KMS-11 (cell line): ENCODE results near the gene KYAT1.

Experiments
- H2AFZ ChIP-seq: fragments of 200-600 bp; sonication (generic); 2 replicates; pipeline ENCODE4 v1.6.1; 2016; ENCODE audit warnings: antibody characterized with exemption, mixed run types, low read depth
- H3K27ac ChIP-seq: fragments of 200-600 bp; sonication (generic); 2 replicates; pipeline ENCODE4 v1.6.1; 2016; ENCODE audit warnings: mild to moderate bottlenecking, mixed run types
- H3K27me3 ChIP-seq: fragments of 200-600 bp; sonication (generic); 2 replicates; pipeline ENCODE4 v1.6.1; 2017; ENCODE audit warnings: mild to moderate bottlenecking, low read depth, mixed run types, moderate library complexity; ENCODE audit not compliant: insufficient read depth
- H3K36me3 ChIP-seq: fragments of 200-600 bp; sonication (generic); 2 replicates; pipeline ENCODE4 v1.6.1; 2017; ENCODE audit warnings: mild to moderate bottlenecking, mixed run types; ENCODE audit not compliant: insufficient read depth
- H3K4me1 ChIP-seq: fragments of 200-600 bp; sonication (generic); 2 replicates; pipeline ENCODE4 v1.6.1; 2016; ENCODE audit warnings: mild to moderate bottlenecking, low read depth, mixed run types; ENCODE audit not compliant: poor library complexity, severe bottlenecking
- H3K4me2 ChIP-seq: fragments of 200-600 bp; sonication (generic); 2 replicates; pipeline ENCODE4 v1.7.0; 2016; ENCODE audit warnings: mild to moderate bottlenecking, mixed run types
- H3K4me3 ChIP-seq: fragments of 200-600 bp; sonication (generic); IDR thresholded peaks from 2 replicates; pipeline ENCODE4 v1.6.1; 2017; ENCODE audit warnings: low read depth, low read length, mixed read lengths; ENCODE audit not compliant: insufficient read depth
- H3K79me2 ChIP-seq: fragments of 200-600 bp; sonication (generic); 2 replicates; pipeline ENCODE4 v1.6.1; 2016; ENCODE audit warnings: low read depth, mixed run types; ENCODE audit not compliant: insufficient read depth
- H3K9ac ChIP-seq: fragments of 200-600 bp; sonication (generic); 2 replicates; pipeline ENCODE4 v1.6.1; 2016; ENCODE audit warnings: mild to moderate bottlenecking, mixed run types
- H4K20me1 ChIP-seq: fragments of 200-600 bp; sonication (generic); 2 replicates; pipeline ENCODE4 v1.6.1; 2016; ENCODE audit warnings: mild to moderate bottlenecking, mixed run types; ENCODE audit not compliant: insufficient read depth
- TF ChIP-seq, protein P1 (sequence below): fragments of 200-600 bp; sonication (generic); conservative IDR thresholded peaks from 2 replicates; pipeline ENCODE4 v1.6.1; 2017; ENCODE audit warnings: low read depth, mild to moderate bottlenecking, antibody characterized with exemption, low read length, moderate library complexity, mixed read lengths

KYAT1 gene

DNA sequence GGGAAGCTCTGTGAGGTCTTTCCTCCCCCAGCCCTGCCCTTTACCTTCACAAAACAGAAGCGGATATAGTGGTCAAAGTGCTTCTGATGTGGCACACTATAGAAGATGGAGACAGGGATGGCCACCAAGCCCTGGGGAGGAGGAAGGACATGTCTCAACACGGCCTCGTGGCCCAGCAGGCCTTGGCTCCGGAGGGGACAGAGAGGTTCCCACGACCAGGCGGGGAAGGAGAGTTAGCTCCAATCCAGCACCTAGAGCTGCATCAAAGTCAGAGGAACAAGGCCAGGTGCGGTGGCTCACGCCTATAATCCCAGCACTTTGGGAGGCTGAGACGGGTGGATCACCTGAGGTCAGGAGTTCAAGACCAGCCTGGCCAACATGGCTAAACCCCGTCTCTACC, 48.1 kb downstream of the KYAT1 start:
- Histone ChIP-seq H3K4me2 (no peak overlapping the region), H3K79me2 (peaks cover 7% of the 10 kb centered on the region; the same call in 1 of the 2 replicates), H2AFZ (no peak overlapping the region), H3K9ac (no peak overlapping the region), H3K36me3 (no peaks in the 10 kb centered on the region), H3K4me1 (no peaks in the 10 kb centered on the region), H3K27me3 (no peaks in the 10 kb centered on the region), H4K20me1 (no peaks in the 10 kb centered on the region), H3K4me3 (no peak overlapping the region), H3K27ac (no peak overlapping the region)
- TF ChIP-seq, protein P1, sequence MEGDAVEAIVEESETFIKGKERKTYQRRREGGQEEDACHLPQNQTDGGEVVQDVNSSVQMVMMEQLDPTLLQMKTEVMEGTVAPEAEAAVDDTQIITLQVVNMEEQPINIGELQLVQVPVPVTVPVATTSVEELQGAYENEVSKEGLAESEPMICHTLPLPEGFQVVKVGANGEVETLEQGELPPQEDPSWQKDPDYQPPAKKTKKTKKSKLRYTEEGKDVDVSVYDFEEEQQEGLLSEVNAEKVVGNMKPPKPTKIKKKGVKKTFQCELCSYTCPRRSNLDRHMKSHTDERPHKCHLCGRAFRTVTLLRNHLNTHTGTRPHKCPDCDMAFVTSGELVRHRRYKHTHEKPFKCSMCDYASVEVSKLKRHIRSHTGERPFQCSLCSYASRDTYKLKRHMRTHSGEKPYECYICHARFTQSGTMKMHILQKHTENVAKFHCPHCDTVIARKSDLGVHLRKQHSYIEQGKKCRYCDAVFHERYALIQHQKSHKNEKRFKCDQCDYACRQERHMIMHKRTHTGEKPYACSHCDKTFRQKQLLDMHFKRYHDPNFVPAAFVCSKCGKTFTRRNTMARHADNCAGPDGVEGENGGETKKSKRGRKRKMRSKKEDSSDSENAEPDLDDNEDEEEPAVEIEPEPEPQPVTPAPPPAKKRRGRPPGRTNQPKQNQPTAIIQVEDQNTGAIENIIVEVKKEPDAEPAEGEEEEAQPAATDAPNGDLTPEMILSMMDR, result no peak

DNA sequence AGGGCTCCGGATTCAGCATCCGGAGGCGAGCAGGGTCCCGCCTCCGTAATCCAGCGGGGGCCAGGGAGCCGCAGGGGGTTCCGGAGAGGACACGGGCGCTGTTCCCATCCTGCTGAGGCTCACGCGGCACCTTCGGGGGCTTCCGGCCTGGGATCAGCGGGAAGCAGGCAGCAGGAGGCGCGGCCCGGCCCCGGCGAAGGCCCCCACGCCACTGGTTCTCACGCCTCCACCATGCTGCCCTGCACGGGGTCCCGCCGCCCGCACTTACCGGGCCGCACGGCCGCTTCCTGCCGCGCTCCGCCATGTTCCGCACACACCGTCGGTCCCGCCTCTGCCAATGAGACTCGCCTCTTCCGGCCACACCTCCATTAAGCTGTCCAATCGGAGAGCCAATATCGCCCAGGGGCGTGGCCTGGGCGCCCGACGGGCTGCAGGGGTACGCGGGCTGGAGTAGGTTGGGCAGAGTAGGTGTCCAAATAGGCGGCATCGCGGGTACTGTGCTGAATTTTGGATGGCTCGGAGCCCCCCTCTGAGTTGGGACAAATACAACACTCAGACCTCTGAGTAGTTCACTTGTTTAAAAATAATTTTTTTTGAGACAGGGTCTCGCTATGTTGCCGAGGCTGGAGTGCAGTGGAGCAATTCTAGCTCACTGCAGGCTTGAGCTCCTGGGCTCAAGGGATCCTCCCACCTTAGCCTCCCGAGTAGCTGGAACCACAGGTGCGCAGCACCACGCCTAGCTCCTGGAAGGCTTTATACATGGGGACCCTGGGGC, 52.1 kb downstream of the KYAT1 start, which contains the start of gene SPOUT1:
TSS of gene SPOUT1 (minus strand) at position 318 of the 775 bp plus-strand sequence. CDS start at position 304, 14 bp downstream.
- Histone ChIP-seq H3K4me2 (peak within 1 kb of the TSS; percentile 56), H2AFZ (peak within 1 kb of the TSS; percentile 84), H3K27me3 (no peaks in the 10 kb centered on the region), H3K9ac (peak within 1 kb of the TSS; percentile 69), H3K36me3 (no peaks in the 10 kb centered on the region; the same call in 1 of the 2 replicates), H3K4me1 (no peaks in the 10 kb centered on the region), H3K79me2 (peaks cover 19% of the 10 kb centered on the region), H3K4me3 (peak within 1 kb of the TSS; percentile 62), H4K20me1 (no peaks in the 10 kb centered on the region), H3K27ac (peak within 1 kb of the TSS; percentile 20; the same call in 1 of the 2 replicates)
- TF ChIP-seq, protein P1, result no peak

DNA sequence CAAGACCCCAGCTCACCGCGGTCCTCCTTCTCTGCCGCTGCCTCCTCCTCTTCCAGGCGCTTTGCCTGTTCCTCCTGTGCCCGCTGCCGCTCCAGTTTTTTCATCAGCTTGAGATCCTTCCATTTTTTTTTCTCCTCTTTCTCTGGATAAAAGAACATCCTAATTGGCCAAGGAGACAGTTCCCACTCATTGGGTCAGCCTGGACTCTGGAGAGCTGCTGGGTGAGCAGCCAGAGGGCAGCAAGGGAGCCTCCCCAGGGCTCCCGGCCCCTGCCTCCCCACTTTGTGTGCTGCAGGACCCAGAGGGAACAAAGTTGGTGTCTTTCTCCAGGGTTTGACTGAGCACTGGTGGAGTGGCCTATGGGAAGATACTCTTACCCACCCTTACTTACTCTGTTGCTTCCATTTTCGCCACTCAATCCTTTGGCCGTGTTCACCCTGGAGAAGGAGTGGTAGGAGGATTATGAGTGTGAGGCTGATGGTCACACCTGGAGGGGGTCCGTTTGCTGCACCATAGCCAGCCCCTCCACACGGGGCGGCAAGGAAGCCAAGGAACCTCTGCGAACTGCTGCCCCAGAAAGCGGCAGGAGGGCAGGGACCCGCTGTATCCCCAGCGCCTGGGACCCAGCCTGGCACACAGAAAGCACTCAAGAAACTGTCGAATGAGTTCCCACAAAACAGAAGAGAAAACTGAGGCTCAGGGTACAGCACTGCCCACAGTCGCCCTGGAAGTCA, 52.9 kb downstream of the KYAT1 start:
- no peaks in the 10 kb centered on the region for H3K27me3 ChIP-seq
- H2AFZ ChIP-seq, result peak overlapping the region; percentile 84
- no peaks in the 10 kb centered on the region for H3K4me1 ChIP-seq
- TF ChIP-seq, protein P1, result no peak
- peak overlapping the region; percentile 56 for H3K4me2 ChIP-seq
- H3K27ac ChIP-seq, result 0 out of 2 replicates have a peak overlapping the region, but pooled peaks have one; percentile 20
- H3K4me3 ChIP-seq, result peak overlapping the region; percentile 62
- no peaks in the 10 kb centered on the region for H4K20me1 ChIP-seq
- H3K9ac ChIP-seq, result peak overlapping the region; percentile 69
- no peaks in the 10 kb centered on the region; the same call in 1 of the 2 replicates for H3K36me3 ChIP-seq
- H3K79me2 ChIP-seq, result peaks cover 19% of the 10 kb centered on the region

DNA sequence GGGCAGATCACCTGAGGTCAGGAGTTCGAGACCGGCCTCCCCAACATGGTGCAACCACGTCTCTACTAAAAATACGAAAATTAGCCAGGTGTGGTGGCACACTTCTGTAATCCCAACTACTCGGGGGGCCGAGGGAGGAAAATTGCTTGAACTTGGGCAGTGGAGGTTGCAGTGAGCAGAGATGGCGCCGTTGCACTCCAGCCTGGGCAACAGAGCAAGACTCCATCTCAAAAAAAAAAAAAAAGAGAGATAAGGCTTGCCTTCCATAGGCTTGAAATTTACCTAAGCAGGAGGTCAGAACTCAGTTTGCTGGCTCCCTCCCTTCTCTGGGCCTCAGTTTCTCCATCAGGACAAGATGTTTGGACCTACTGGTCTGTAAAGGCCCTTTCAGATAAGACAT, 53.5 kb downstream of the KYAT1 start:
- peaks cover 19% of the 10 kb centered on the region for H3K79me2 ChIP-seq
- no peak overlapping the region for H3K27ac ChIP-seq
- no peaks in the 10 kb centered on the region for H4K20me1 ChIP-seq
- no peak overlapping the region for H3K9ac ChIP-seq
- H2AFZ ChIP-seq, result no peak overlapping the region
- no peaks in the 10 kb centered on the region for H3K4me1 ChIP-seq
- peak overlapping the region; percentile 56 for H3K4me2 ChIP-seq
- no peak overlapping the region for H3K4me3 ChIP-seq
- TF ChIP-seq, protein P1, result no peak
- H3K36me3 ChIP-seq, result no peaks in the 10 kb centered on the region; the same call in 1 of the 2 replicates
- no peaks in the 10 kb centered on the region for H3K27me3 ChIP-seq
